BJ (cell line): Measurements from ENCODE around the gene PLXNA2. TPM values are rescaled to one million over a fixed set of nuclear protein-coding genes. Genes with fewer than 3 reads are reported as not detected.

Experiments
- CTCF ChIA-PET: fragments of 350-600 bp; formaldehyde crosslinking; extraction: SDS; loops from one replicate; lab custom pipeline; 2021; ENCODE audit warnings: antibody characterized with exemption, inconsistent platforms; lab: Yijun Ruan, JAX
- POLR2A ChIA-PET: fragments of 300-600 bp; sonication (Branson Sonifier 250); formaldehyde crosslinking; extraction: SDS; loops from one replicate; lab custom pipeline; 2021; ENCODE audit warnings: antibody characterized with exemption; lab: Charles Lee
- DNase-seq: peaks from one replicate; pipeline ENCODE4 v3.0.0-alpha.2; 2011; ENCODE audit warnings: low read depth
- H3K27me3 ChIP-seq: 2 replicates; pipeline ENCODE4 v1.6.0; 2011; ENCODE audit warnings: low read length; ENCODE audit not compliant: control insufficient read depth, insufficient read depth
- H3K36me3 ChIP-seq: 2 replicates; pipeline ENCODE4 v1.5.1; 2011; ENCODE audit warnings: low read length; ENCODE audit not compliant: control insufficient read depth, insufficient read depth
- H3K4me3 ChIP-seq: 2 replicates; pipeline ENCODE4 v1.5.1; 2011; ENCODE audit warnings: low read depth, mild to moderate bottlenecking, control low read depth, low read length
- polyA plus RNA-seq: library from polyadenylated mRNA; depleted of rRNA; stranded (reverse); fragments of >200 nt; gene quantifications from 2 replicates; pipeline ENCODE4 v1.2.3, GENCODE V29; 2011
- TF ChIP-seq, protein P1 (sequence below): IDR thresholded peaks from 2 replicates; pipeline ENCODE4 v1.5.1; 2011; ENCODE audit warnings: low read depth, mild to moderate bottlenecking, control low read depth, inconsistent platforms, low read length, moderate library complexity; ENCODE audit not compliant: insufficient read depth

The PLXNA2 gene
- polyA plus RNA-seq, 1 experiment = 2.7 TPM

DNA sequence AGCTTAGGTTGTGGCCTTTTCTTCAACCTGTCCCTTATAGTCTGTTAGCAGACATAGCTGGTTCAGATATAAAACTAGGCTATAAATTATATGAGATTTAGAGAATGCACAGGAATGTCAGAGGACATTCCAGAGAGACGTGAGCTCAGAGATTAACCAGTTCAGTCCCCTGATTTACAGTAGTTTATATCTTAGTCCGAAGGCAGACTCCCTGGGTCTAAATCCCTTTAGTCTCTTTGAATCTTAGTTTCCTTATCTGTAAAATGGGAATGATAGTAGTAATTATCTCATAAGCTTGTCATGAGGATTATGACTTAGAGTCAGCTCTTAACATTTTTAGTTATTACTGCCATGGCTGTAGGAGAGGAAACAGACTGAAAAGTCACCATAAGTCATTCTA, 45.5 kb upstream of the PLXNA2 start:
- H3K36me3 ChIP-seq = no peaks in the 10 kb centered on the region
- TF ChIP-seq, protein P1, sequence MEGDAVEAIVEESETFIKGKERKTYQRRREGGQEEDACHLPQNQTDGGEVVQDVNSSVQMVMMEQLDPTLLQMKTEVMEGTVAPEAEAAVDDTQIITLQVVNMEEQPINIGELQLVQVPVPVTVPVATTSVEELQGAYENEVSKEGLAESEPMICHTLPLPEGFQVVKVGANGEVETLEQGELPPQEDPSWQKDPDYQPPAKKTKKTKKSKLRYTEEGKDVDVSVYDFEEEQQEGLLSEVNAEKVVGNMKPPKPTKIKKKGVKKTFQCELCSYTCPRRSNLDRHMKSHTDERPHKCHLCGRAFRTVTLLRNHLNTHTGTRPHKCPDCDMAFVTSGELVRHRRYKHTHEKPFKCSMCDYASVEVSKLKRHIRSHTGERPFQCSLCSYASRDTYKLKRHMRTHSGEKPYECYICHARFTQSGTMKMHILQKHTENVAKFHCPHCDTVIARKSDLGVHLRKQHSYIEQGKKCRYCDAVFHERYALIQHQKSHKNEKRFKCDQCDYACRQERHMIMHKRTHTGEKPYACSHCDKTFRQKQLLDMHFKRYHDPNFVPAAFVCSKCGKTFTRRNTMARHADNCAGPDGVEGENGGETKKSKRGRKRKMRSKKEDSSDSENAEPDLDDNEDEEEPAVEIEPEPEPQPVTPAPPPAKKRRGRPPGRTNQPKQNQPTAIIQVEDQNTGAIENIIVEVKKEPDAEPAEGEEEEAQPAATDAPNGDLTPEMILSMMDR = no peak
- DNase-seq = no peak
- no peak overlapping the region for H3K4me3 ChIP-seq
- CTCF ChIA-PET = interaction anchor here (1.0 kb wide), 1 partner anchor 12 kb away, joined by 4 read pairs; no protein-coding TSS in a partner anchor
- H3K27me3 ChIP-seq = no peaks in the 10 kb centered on the region
- POLR2A ChIA-PET = no interaction called here

DNA sequence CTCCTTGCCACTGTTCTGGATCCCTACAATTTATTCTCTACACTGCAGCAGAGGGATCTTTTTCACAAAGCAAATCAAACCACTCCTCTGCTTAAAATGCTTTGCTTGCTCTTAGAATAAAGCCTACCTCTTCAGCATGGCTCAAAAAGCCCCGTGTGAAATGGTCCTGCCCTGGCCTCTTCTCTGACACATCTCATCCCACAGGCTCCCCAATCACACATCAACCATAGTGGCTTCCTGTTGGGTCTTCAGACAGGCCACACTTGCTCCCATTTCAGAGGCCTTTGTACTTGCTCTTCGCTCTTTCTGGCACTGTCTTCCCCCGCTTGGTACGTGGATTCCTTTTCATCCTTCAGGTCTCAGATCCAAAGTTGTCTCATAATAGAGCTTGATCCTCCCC, 44.3 kb upstream of the PLXNA2 start:
- Histone ChIP-seq H3K27me3 (no peaks in the 10 kb centered on the region), H3K4me3 (no peak overlapping the region), H3K36me3 (no peaks in the 10 kb centered on the region)
- DNase-seq = no peak
- ChIA-PET CTCF (no interaction called here), POLR2A (interaction anchor here (0.6 kb wide), 1 partner anchor 986 kb away, joined by 5 read pairs; no protein-coding TSS in a partner anchor)
- TF ChIP-seq, protein P1 = no peak

- Histone ChIP-seq H3K36me3 (no peaks in the 10 kb centered on the region), H3K4me3 (no peak overlapping the region), H3K27me3 (no peaks in the 10 kb centered on the region)
- ChIA-PET POLR2A (no interaction called here), CTCF (interaction anchor here (0.5 kb wide), 1 partner anchor 273 kb away, joined by 3 read pairs; no protein-coding TSS in a partner anchor)
- DNase-seq = no peak
- TF ChIP-seq, protein P1 = no peak
Measured at GRCh38 chr1:208280681-208281450, 36.7 kb upstream of the PLXNA2 start.

- ChIA-PET POLR2A (no interaction called here), CTCF (no interaction called here)
- Histone ChIP-seq H3K27me3 (no peaks in the 10 kb centered on the region), H3K4me3 (no peak overlapping the region), H3K36me3 (no peaks in the 10 kb centered on the region)
- TF ChIP-seq, protein P1 = no peak
- DNase-seq = no peak
Measured at GRCh38 chr1:208279826-208280588, 35.8 kb upstream of the PLXNA2 start.

DNA sequence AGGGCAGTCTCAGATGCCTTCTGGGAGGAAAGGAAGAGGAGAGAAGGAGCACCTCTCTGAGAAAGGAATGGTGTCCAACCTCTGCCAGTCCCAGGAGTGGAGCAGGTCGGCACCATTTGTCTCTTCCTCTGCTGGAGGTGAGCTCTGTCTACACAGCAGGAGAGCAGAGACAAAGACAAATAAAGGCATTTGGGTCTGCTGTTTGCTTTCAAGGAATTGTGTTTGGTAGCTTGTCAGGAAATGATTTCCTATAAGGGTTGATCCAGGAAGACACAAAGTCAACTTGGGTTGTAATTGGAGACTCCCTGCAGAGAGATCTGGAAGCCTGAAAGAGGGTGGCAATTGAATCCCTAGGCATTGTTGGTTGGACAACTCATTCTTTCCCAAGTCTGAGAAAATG, 34.5 kb upstream of the PLXNA2 start:
- no peak for DNase-seq
- TF ChIP-seq, protein P1 = no peak
- ChIA-PET POLR2A (no interaction called here), CTCF (interaction anchor here (1.1 kb wide), 1 partner anchor 9 kb away, joined by 3 read pairs; no protein-coding TSS in a partner anchor)
- Histone ChIP-seq H3K27me3 (no peaks in the 10 kb centered on the region), H3K4me3 (no peak overlapping the region), H3K36me3 (no peaks in the 10 kb centered on the region)
